ENCODE data around the gene MAP2K5.

The MAP2K5 gene

GRCh38 chr15:67732164-67732563, 189.7 kb downstream of the MAP2K5 start:
- TF ChIP-seq, protein P1, sequence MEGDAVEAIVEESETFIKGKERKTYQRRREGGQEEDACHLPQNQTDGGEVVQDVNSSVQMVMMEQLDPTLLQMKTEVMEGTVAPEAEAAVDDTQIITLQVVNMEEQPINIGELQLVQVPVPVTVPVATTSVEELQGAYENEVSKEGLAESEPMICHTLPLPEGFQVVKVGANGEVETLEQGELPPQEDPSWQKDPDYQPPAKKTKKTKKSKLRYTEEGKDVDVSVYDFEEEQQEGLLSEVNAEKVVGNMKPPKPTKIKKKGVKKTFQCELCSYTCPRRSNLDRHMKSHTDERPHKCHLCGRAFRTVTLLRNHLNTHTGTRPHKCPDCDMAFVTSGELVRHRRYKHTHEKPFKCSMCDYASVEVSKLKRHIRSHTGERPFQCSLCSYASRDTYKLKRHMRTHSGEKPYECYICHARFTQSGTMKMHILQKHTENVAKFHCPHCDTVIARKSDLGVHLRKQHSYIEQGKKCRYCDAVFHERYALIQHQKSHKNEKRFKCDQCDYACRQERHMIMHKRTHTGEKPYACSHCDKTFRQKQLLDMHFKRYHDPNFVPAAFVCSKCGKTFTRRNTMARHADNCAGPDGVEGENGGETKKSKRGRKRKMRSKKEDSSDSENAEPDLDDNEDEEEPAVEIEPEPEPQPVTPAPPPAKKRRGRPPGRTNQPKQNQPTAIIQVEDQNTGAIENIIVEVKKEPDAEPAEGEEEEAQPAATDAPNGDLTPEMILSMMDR (IDR thresholded peaks at IDR 0.05; ENCODE audit: low read depth, low read length) = no peak
- in situ Hi-C loops (cut with HindIII; ENCODE audit: low sequenced_read_pairs) = no loop called here
- DNase-seq (ENCODE audit: low read depth, low spot score) = no peak
- H3K4me3 ChIP-seq (ENCODE audit: low read depth, low read length) = no peak overlapping the region

- no peak overlapping the region for H3K4me3 ChIP-seq (ENCODE audit: low read depth, low read length)
- no peak for DNase-seq (ENCODE audit: low read depth, low spot score)
- in situ Hi-C loops (cut with HindIII; ENCODE audit: low sequenced_read_pairs) = no loop called here
- TF ChIP-seq, protein P1 (IDR thresholded peaks at IDR 0.05; ENCODE audit: low read depth, low read length) = no peak
Observed at GRCh38 chr15:67732671-67733374, 190.3 kb downstream of the MAP2K5 start.

GRCh38 chr15:67735896-67736295, 193.4 kb downstream of the MAP2K5 start:
- DNase-seq (ENCODE audit: low read depth, low spot score) = no peak
- TF ChIP-seq, protein P1 (IDR thresholded peaks at IDR 0.05; ENCODE audit: low read depth, low read length) = no peak
- in situ Hi-C loops (cut with HindIII; ENCODE audit: low sequenced_read_pairs) = no loop called here
- H3K4me3 ChIP-seq (ENCODE audit: low read depth, low read length) = no peak overlapping the region

GRCh38 chr15:67736810-67737209, 194.3 kb downstream of the MAP2K5 start:
- in situ Hi-C loops (cut with HindIII; ENCODE audit: low sequenced_read_pairs) = no loop called here
- TF ChIP-seq, protein P1 (IDR thresholded peaks at IDR 0.05; ENCODE audit: low read depth, low read length) = no peak
- no peak overlapping the region for H3K4me3 ChIP-seq (ENCODE audit: low read depth, low read length)
- no peak for DNase-seq (ENCODE audit: low read depth, low spot score)

- no peak overlapping the region for H3K4me3 ChIP-seq (ENCODE audit: low read depth, low read length)
- TF ChIP-seq, protein P1 (IDR thresholded peaks at IDR 0.05; ENCODE audit: low read depth, low read length) = no peak
- in situ Hi-C loops (cut with HindIII; ENCODE audit: low sequenced_read_pairs) = no loop called here
- no peak for DNase-seq (ENCODE audit: low read depth, low spot score)
Observed at GRCh38 chr15:67738056-67738455, 195.6 kb downstream of the MAP2K5 start.

GRCh38 chr15:67740405-67740804, 197.9 kb downstream of the MAP2K5 start:
- in situ Hi-C loops (cut with HindIII; ENCODE audit: low sequenced_read_pairs) = no loop called here
- H3K4me3 ChIP-seq (ENCODE audit: low read depth, low read length) = no peak overlapping the region
- no peak for DNase-seq (ENCODE audit: low read depth, low spot score)
- TF ChIP-seq, protein P1 (IDR thresholded peaks at IDR 0.05; ENCODE audit: low read depth, low read length) = no peak
